ENCODE data around the gene FBXW2.
"Not testable (repeated sequence)": the region's sequence is repeated elsewhere in the genome, so short reads cannot be mapped to it uniquely, and the experiment has no call there.

GRCh38 chr9:120746366-120746765, 46.9 kb downstream of the FBXW2 start:
- not testable (repeated sequence) for TF ChIP-seq POLR2AphosphoS5, CTCF, POLR2A, EP300 (IDR thresholded peaks at IDR 0.05)

Measured in upper lobe of left lung (tissue), 4 donors.